ENCODE results near the gene CPNE2.

The CPNE2 gene

DNA sequence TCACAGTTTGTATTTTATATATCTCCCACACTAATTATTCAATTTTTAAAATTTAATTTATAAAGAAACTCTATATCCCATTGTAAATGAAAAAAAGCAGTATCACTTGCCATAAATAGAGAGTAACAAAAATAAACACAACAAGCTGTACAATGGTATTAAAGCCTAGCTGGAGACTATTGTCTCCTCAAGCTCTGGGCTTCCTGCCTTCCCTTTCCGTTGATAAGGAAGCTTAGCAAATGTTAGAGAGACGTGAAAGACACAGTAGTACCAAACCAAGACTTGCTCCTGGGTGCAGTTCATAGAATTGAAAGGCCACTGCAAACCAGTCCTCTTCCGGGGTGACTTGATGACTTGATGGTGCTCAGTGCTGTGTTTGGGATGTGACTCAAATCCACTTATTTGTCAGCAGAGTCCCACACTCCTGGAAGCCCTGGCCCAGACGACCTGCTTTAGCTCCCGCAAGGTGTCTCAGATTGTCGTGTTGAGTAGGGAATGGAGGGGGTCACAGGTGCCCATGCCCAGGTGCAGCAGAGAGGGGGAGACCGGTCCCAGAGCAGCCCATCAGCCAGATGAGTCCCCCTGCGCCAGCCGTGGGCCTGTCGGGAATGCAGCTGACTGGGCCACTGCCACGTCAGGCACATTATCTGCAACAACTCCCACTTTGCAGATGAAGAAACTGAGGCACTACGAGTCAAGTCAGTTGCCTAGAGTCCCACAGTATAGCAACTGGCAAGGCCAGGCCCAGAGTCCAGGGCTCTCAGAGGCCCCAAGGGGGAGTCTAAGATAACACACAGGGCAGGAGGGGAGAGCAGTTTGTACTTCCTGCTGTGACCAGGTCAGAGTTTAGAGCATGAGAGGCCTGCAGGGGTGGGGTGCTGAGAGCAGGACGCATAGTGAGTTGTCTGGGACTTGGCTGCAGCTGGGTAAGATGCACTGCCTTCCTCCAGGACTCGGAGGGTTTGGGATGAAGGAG lies 53.0 kb downstream of the CPNE2 start:
- DNase-seq (ENCODE audit: low spot score): no peak

DNA sequence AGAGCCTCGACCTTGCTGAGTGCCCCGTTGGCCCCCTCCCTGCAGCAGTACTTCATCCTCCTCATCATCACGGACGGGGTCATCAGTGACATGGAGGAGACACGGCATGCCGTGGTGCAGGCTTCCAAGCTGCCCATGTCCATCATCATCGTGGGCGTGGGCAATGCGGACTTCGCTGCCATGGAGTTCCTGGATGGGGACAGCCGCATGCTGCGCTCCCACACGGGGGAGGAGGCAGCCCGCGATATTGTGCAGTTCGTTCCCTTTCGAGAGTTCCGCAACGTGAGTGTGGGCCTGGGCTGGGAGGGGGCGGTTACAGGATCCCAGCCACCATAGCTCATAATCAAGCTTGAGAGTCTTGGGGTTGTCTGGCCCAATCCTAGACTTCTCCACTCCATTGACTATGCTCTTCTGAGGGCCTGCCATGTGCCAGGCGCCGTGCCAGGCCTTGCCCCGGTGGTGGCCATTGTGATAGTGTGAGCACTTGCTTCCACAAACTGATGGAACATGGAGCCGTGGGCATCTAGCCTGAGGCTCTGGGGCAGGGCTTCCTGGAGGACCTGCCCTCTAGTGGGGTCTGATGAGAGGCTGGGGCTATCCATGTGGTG lies 53.8 kb downstream of the CPNE2 start:
- DNase-seq (ENCODE audit: low spot score): no peak

DNA sequence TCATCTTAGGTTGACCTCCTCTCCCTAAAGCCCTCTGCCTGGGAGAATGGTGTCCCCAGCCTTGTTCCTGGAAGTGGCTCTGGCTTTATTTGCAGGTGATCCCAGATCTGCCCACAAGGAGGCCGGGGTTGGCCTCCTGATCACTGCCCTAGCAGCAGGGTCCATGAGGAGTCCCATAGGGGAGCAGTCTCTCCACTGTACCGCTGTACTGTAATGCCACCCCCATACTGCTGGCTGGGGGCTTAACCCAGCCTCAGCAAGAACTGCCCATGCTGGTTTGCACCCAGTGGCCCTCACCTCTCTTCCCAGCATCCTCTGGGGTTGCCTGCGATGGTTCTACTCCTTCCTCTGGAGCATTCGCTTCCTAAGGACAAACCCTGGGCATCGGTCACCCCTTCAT lies 54.4 kb downstream of the CPNE2 start:
- peak; percentile 56 for DNase-seq (ENCODE audit: low spot score)

GRCh38 chr16:57147381-57148221 lies 55.2 kb downstream of the CPNE2 start:
- no peak for DNase-seq (ENCODE audit: low spot score)

- DNase-seq (ENCODE audit: low spot score): no peak
Observed at GRCh38 chr16:57148481-57148880, 56.1 kb downstream of the CPNE2 start.

GRCh38 chr16:57149391-57149790 lies 57.0 kb downstream of the CPNE2 start:
- DNase-seq (ENCODE audit: low spot score): no peak

- DNase-seq (ENCODE audit: low spot score): no peak
Observed at GRCh38 chr16:57150682-57151330, 58.4 kb downstream of the CPNE2 start.

DNA sequence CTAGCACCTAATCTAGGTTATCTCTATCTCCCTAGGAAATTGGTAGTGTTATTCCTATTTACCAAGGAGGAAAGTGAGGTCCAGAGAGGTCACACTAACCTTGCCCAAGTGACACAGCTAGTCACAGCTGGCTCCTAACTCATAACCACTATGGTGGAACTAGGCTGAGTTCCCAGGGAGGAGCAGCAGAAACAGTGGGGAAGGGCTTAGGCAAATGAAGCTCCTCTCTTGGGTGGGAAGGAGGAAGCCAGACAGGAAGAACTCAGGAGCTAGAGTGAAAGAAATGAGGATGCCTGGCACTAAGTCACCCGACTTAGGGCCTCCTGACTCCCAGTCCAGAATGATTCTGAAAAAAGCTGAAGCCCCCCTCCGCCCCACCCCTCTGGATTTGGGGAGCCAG lies 59.0 kb downstream of the CPNE2 start:
- DNase-seq (ENCODE audit: low spot score): no peak

DNA sequence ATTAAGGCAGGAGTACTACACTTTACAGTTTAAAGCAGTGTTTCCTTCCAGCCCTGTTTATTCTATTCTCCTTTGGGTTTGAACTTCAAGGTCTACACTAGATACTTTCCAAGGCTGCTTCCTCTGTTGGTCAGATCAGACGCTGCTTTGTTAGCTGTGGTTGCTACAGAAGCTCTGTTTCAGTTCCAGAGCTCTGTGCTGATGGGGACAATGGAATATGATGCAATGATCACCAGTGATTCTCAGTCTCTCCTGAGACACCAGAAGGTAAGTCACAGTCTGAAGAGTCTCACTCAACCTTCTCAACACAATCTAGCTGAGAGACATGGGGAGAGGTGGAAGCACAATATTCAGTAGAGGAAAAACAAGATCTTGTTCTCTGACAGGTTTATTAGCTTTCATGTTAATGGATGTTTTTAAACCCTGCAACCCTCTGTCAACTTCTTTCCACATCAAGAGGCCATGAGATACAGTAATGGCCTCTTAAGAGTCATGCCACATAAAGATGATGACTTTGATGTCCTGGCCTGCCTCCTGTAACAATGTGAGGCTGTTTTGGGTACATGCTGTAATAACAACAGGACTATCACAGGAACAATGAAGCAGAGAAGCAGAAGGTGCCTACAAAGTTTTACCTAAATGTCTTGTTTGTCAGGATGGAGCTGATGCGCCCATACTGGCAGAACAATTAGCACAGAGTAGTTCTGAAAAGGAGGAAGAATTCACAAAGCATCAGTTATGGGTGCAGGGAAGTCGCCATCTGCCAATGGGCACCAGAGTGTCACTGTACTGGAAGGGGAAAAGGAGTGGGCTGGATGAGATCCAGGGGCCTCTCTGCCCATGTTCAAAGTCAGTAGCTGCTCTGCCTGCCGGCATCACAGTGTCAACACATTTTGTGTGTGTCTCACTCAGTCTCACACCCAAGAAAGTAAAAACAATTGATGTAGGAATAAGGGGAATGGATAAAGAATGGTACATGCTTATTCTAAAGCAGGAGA lies 60.0 kb downstream of the CPNE2 start:
- DNase-seq (ENCODE audit: low spot score): no peak

GRCh38 chr16:57153841-57154240 lies 61.5 kb downstream of the CPNE2 start:
- no peak for DNase-seq (ENCODE audit: low spot score)

- DNase-seq (ENCODE audit: low spot score): no peak
Observed at GRCh38 chr16:57155702-57156350, 63.4 kb downstream of the CPNE2 start.

- no peak for DNase-seq (ENCODE audit: low spot score)
Observed at GRCh38 chr16:57156351-57156703, 63.9 kb downstream of the CPNE2 start.

- DNase-seq (ENCODE audit: low spot score): no peak
Observed at GRCh38 chr16:57157533-57157932, 65.2 kb downstream of the CPNE2 start.

- DNase-seq (ENCODE audit: low spot score): no peak
Observed at GRCh38 chr16:57159447-57159846, 67.1 kb downstream of the CPNE2 start.

DNA sequence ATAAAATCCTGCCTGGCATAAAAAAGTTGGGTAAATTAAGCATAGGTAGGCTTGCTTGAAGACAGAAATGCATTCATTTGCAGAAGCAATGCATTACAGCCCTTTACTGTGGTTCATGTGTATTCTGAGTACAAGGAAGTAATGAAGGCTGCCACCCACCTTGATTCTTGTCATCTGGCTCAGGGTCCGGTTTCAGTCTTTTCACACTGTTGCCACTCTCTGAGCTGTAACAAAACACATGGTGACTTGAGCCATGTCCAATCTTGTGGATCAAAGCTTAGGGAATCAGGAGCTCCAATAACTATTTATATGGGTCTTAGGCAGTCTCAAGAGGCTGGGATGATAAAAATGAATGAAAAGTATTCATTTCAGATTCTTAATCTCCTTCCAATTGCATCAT lies 71.5 kb downstream of the CPNE2 start:
- DNase-seq (ENCODE audit: low spot score): no peak

DNA sequence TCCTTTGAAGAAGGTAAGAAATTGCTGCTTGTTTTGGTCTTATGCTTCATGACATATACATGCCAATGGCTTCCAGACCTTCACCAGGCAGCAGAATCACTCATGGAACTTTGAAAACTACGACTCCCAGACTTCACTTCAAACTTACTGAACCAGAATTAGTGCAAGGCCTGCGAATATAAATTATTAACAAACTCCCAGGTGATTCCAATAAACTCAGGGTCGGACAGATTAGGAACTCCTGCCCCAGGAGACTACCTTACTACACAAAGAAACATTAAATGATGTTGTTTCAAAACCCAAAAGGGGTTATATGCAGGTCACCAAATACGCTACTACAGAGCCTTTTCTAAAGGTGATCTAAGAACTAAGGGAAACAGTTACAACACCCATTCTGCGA lies 73.1 kb downstream of the CPNE2 start:
- no peak for DNase-seq (ENCODE audit: low spot score)

- no peak for DNase-seq (ENCODE audit: low spot score)
Observed at GRCh38 chr16:57165938-57166337, 73.6 kb downstream of the CPNE2 start.

- no peak for DNase-seq (ENCODE audit: low spot score)
Observed at GRCh38 chr16:57166451-57166850, 74.1 kb downstream of the CPNE2 start.

DNA sequence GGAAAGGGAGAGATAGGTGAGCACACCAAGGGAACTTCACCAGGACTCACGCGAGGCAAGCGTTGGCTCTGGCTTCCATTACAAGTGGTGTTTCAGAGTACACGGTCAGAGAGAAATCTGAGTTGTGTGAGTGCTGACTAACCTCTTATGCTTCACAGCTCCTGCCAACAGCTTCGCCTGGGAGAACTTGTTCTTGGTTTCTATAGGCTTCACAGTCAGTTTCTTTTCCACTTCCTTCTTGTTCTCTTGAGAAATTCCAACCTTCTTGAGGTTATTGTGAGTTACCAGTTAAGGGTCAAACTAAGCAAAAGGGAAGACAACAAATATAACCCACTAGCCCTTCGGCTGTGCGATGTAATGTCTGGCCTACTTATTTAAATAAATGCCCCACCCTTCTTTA lies 74.6 kb downstream of the CPNE2 start:
- no peak for DNase-seq (ENCODE audit: low spot score)

GRCh38 chr16:57167538-57167937 lies 75.2 kb downstream of the CPNE2 start:
- DNase-seq (ENCODE audit: low spot score): no peak

Measured in HuH-7.5 (cell line).